ENCODE data around the gene ZNF343.

ZNF343 gene

GRCh38 chr20:2480381-2480780, 28.3 kb downstream of the ZNF343 start:
- 96% methylated on average over 2 of the region's 2 CpGs for WGBS
- H3K18ac ChIP-seq (ENCODE audit: low read depth in 1 of 2, low read length in 2 of 2), result no peak overlapping the region

GRCh38 chr20:2476742-2477615, 31.7 kb downstream of the ZNF343 start:
- Histone ChIP-seq H3K9me3 (ENCODE audit: control insufficient read depth, low read length) (no peaks in the 10 kb centered on the region), H3K14ac (ENCODE audit: low read length in 2 of 2) (no peak overlapping the region), H3K27me3 (ENCODE audit: control insufficient read depth in 1 of 2, insufficient read depth in 1 of 2, low read length in 2 of 2) (no peaks in the 10 kb centered on the region), H3K4me2 (ENCODE audit: low read length, poor library complexity, severe bottlenecking) (no peak overlapping the region), H3K36me3 (ENCODE audit: control insufficient read depth in 1 of 2, insufficient read depth in 2 of 2, low read depth in 1 of 2, low read length in 2 of 2) (peaks cover 8 to 48% of the 10 kb centered on the region in 2 experiments), H3K18ac (ENCODE audit: low read depth in 1 of 2, low read length in 2 of 2) (no peak overlapping the region), H2AFZ (ENCODE audit: low read depth, low read length) (no peak overlapping the region), H4K91ac (ENCODE audit: low read length) (no peak overlapping the region), H3K4me3 (ENCODE audit: insufficient read depth in 1 of 2, low read depth in 1 of 2, low read length in 2 of 2) (no peak overlapping the region), H3K4ac (ENCODE audit: low read depth in 1 of 2, low read length in 2 of 2) (no peak overlapping the region), H3K27ac (ENCODE audit: low read length, poor library complexity, severe bottlenecking) (no peak overlapping the region), H3K9ac (ENCODE audit: low read length) (no peak overlapping the region), H3K4me1 (ENCODE audit: control insufficient read depth, insufficient read depth, low read depth, low read length) (no peaks in the 10 kb centered on the region), H3K23ac (ENCODE audit: low read length in 2 of 2) (no peak overlapping the region), H2BK12ac (ENCODE audit: low read length in 2 of 2) (no peak overlapping the region), H4K8ac (ENCODE audit: low read length) (no peak overlapping the region), H3K79me1 (replicated peaks; ENCODE audit: low read length, poor library complexity, severe bottlenecking) (peaks cover 8% of the 10 kb centered on the region), H2BK120ac (ENCODE audit: low read depth, low read length) (no peak overlapping the region), H2BK15ac (ENCODE audit: low read depth, poor library complexity, severe bottlenecking) (no peak overlapping the region), H2BK5ac (ENCODE audit: low read depth, low read length, poor library complexity, severe bottlenecking) (no peak overlapping the region), H2AK5ac (ENCODE audit: low read length, severe bottlenecking) (no peak overlapping the region)
- 84% methylated on average over 3 of the region's 5 CpGs for WGBS
- no peak for DNase-seq

More at GRCh38 chr20:2480381-2480780, 28.3 kb downstream of the ZNF343 start:
- no peak overlapping the region for H2AK5ac ChIP-seq (ENCODE audit: low read length, severe bottlenecking)
- no peak overlapping the region for H3K4ac ChIP-seq (ENCODE audit: low read depth in 1 of 2, low read length in 2 of 2)
- no peak overlapping the region for H3K27ac ChIP-seq (ENCODE audit: low read length, poor library complexity, severe bottlenecking)
- no peak overlapping the region for H3K9ac ChIP-seq (ENCODE audit: low read length)
- H4K91ac ChIP-seq (ENCODE audit: low read length), result no peak overlapping the region
- no peak overlapping the region for H2BK120ac ChIP-seq (ENCODE audit: low read depth, low read length)
- no peak for DNase-seq
- no peak overlapping the region for H2BK12ac ChIP-seq (ENCODE audit: low read length in 2 of 2)
- no peak overlapping the region for H2BK15ac ChIP-seq (ENCODE audit: low read depth, poor library complexity, severe bottlenecking)
- no peak overlapping the region for H3K4me3 ChIP-seq (ENCODE audit: insufficient read depth in 1 of 2, low read depth in 1 of 2, low read length in 2 of 2)
- H3K79me1 ChIP-seq (replicated peaks; ENCODE audit: low read length, poor library complexity, severe bottlenecking), result peaks cover 16% of the 10 kb centered on the region
- no peak overlapping the region for H4K8ac ChIP-seq (ENCODE audit: low read length)
- H3K4me1 ChIP-seq (ENCODE audit: control insufficient read depth, insufficient read depth, low read depth, low read length), result no peaks in the 10 kb centered on the region
- H3K14ac ChIP-seq (ENCODE audit: low read length in 2 of 2), result no peak overlapping the region
- no peak overlapping the region for H2BK5ac ChIP-seq (ENCODE audit: low read depth, low read length, poor library complexity, severe bottlenecking)
- H3K4me2 ChIP-seq (ENCODE audit: low read length, poor library complexity, severe bottlenecking), result no peak overlapping the region
- H3K23ac ChIP-seq (ENCODE audit: low read length in 2 of 2), result no peak overlapping the region
- no peak overlapping the region for H2AFZ ChIP-seq (ENCODE audit: low read depth, low read length)
- peaks cover 32 to 82% of the 10 kb centered on the region in 2 experiments for H3K36me3 ChIP-seq (ENCODE audit: control insufficient read depth in 1 of 2, insufficient read depth in 2 of 2, low read depth in 1 of 2, low read length in 2 of 2)
- no peaks in the 10 kb centered on the region for H3K27me3 ChIP-seq (ENCODE audit: control insufficient read depth in 1 of 2, insufficient read depth in 1 of 2, low read length in 2 of 2)
- H3K9me3 ChIP-seq (ENCODE audit: control insufficient read depth, low read length), result no peaks in the 10 kb centered on the region

GRCh38 chr20:2475850-2476741, 32.6 kb downstream of the ZNF343 start:
- DNase-seq, result no peak
- Histone ChIP-seq H2BK12ac (ENCODE audit: low read length in 2 of 2) (no peak overlapping the region), H3K18ac (ENCODE audit: low read depth in 1 of 2, low read length in 2 of 2) (no peak overlapping the region), H3K4me2 (ENCODE audit: low read length, poor library complexity, severe bottlenecking) (no peak overlapping the region), H3K36me3 (ENCODE audit: control insufficient read depth in 1 of 2, insufficient read depth in 2 of 2, low read depth in 1 of 2, low read length in 2 of 2) (peaks cover 5 to 39% of the 10 kb centered on the region in 2 experiments), H3K4ac (ENCODE audit: low read depth in 1 of 2, low read length in 2 of 2) (no peak overlapping the region), H4K91ac (ENCODE audit: low read length) (no peak overlapping the region), H3K23ac (ENCODE audit: low read length in 2 of 2) (no peak overlapping the region), H3K9ac (ENCODE audit: low read length) (no peak overlapping the region), H3K14ac (ENCODE audit: low read length in 2 of 2) (no peak overlapping the region), H3K9me3 (ENCODE audit: control insufficient read depth, low read length) (no peaks in the 10 kb centered on the region), H3K4me3 (ENCODE audit: insufficient read depth in 1 of 2, low read depth in 1 of 2, low read length in 2 of 2) (no peak overlapping the region), H2AFZ (ENCODE audit: low read depth, low read length) (no peak overlapping the region), H3K4me1 (ENCODE audit: control insufficient read depth, insufficient read depth, low read depth, low read length) (no peaks in the 10 kb centered on the region), H2BK5ac (ENCODE audit: low read depth, low read length, poor library complexity, severe bottlenecking) (no peak overlapping the region), H3K79me1 (replicated peaks; ENCODE audit: low read length, poor library complexity, severe bottlenecking) (peaks cover 6% of the 10 kb centered on the region), H3K27ac (ENCODE audit: low read length, poor library complexity, severe bottlenecking) (no peak overlapping the region), H3K27me3 (ENCODE audit: control insufficient read depth in 1 of 2, insufficient read depth in 1 of 2, low read length in 2 of 2) (no peaks in the 10 kb centered on the region), H2AK5ac (ENCODE audit: low read length, severe bottlenecking) (no peak overlapping the region), H2BK120ac (ENCODE audit: low read depth, low read length) (no peak overlapping the region), H4K8ac (ENCODE audit: low read length) (no peak overlapping the region), H2BK15ac (ENCODE audit: low read depth, poor library complexity, severe bottlenecking) (no peak overlapping the region)
- 89% methylated on average over 8 of the region's 9 CpGs for WGBS

GRCh38 chr20:2473516-2473915, 35.2 kb downstream of the ZNF343 start:
- no peak overlapping the region for H3K18ac ChIP-seq (ENCODE audit: low read depth in 1 of 2, low read length in 2 of 2)
- no peak overlapping the region for H2AFZ ChIP-seq (ENCODE audit: low read depth, low read length)
- peak; percentile 79 for DNase-seq
- H3K79me1 ChIP-seq (replicated peaks; ENCODE audit: low read length, poor library complexity, severe bottlenecking), result no peaks in the 10 kb centered on the region
- no peak overlapping the region for H2BK12ac ChIP-seq (ENCODE audit: low read length in 2 of 2)
- H3K4me1 ChIP-seq (ENCODE audit: control insufficient read depth, insufficient read depth, low read depth, low read length), result peaks cover 3% of the 10 kb centered on the region
- no peak overlapping the region for H3K27ac ChIP-seq (ENCODE audit: low read length, poor library complexity, severe bottlenecking)
- no peak overlapping the region for H4K8ac ChIP-seq (ENCODE audit: low read length)
- no peak overlapping the region for H2BK5ac ChIP-seq (ENCODE audit: low read depth, low read length, poor library complexity, severe bottlenecking)
- H3K36me3 ChIP-seq (ENCODE audit: control insufficient read depth in 1 of 2, insufficient read depth in 2 of 2, low read depth in 1 of 2, low read length in 2 of 2), result peaks cover 5 to 20% of the 10 kb centered on the region in 2 experiments
- no peak overlapping the region for H2AK5ac ChIP-seq (ENCODE audit: low read length, severe bottlenecking)
- 67% methylated on average over 2 of the region's 4 CpGs for WGBS
- no peak overlapping the region for H3K14ac ChIP-seq (ENCODE audit: low read length in 2 of 2)
- H3K27me3 ChIP-seq (ENCODE audit: control insufficient read depth in 1 of 2, insufficient read depth in 1 of 2, low read length in 2 of 2), result no peaks in the 10 kb centered on the region
- H3K23ac ChIP-seq (ENCODE audit: low read length in 2 of 2), result no peak overlapping the region
- H3K4me2 ChIP-seq (ENCODE audit: low read length, poor library complexity, severe bottlenecking), result no peak overlapping the region
- no peak overlapping the region for H4K91ac ChIP-seq (ENCODE audit: low read length)
- H3K4ac ChIP-seq (ENCODE audit: low read depth in 1 of 2, low read length in 2 of 2), result no peak overlapping the region
- H3K9me3 ChIP-seq (ENCODE audit: control insufficient read depth, low read length), result no peaks in the 10 kb centered on the region
- H2BK15ac ChIP-seq (ENCODE audit: low read depth, poor library complexity, severe bottlenecking), result no peak overlapping the region
- H2BK120ac ChIP-seq (ENCODE audit: low read depth, low read length), result no peak overlapping the region
- no peak overlapping the region for H3K4me3 ChIP-seq (ENCODE audit: insufficient read depth in 1 of 2, low read depth in 1 of 2, low read length in 2 of 2)
- no peak overlapping the region for H3K9ac ChIP-seq (ENCODE audit: low read length)

Data from mesenchymal stem cell (in vitro differentiated cells and primary cell).